Mesothelial cell of epicardium (in vitro differentiated cells): Measurements from ENCODE around the gene PSENEN. TPM values are rescaled to one million over a fixed set of nuclear protein-coding genes. Genes with fewer than 3 reads are reported as not detected.

Source experiments
- DNase-seq, 2 experiments: peaks; one replicate each; pipeline ENCODE4 v3.0.0; 2021; ENCODE audit warnings: low spot score in 2 of 2; ENCODE audit not compliant: unreplicated experiment in 2 of 2
- H3K27ac Mint-ChIP-seq: 2 replicates; pipeline ENCODE4 v1.8.0; 2021; ENCODE audit warnings: mixed read lengths
- H3K27me3 Mint-ChIP-seq: 2 replicates; pipeline ENCODE4 v1.8.0; 2021; ENCODE audit warnings: low read depth, mixed read lengths
- H3K36me3 Mint-ChIP-seq: 2 replicates; pipeline ENCODE4 v1.8.0; 2021; ENCODE audit warnings: mixed read lengths
- H3K4me1 Mint-ChIP-seq: 2 replicates; pipeline ENCODE4 v1.8.0; 2021; ENCODE audit warnings: mixed read lengths
- H3K4me3 Mint-ChIP-seq: 2 replicates; pipeline ENCODE4 v1.8.0; 2021; ENCODE audit warnings: mild to moderate bottlenecking, moderate library complexity, mixed read lengths
- H3K9me3 Mint-ChIP-seq: 2 replicates; pipeline ENCODE4 v1.8.0; 2021; ENCODE audit warnings: mixed read lengths
- CTCF ChIP-seq: fragments of 200-600 bp; sonication (generic); IDR thresholded peaks from one replicate; pipeline ENCODE4 v1.5.0; 2021; ENCODE audit warnings: antibody characterized with exemption; ENCODE audit not compliant: unreplicated experiment
- total RNA-seq: library from RNA; stranded (reverse); gene quantifications from 3 replicates; pipeline ENCODE4 v1.2.1, GENCODE V29; 2021

The PSENEN gene
- total RNA-seq, 1 donor from 2014 or later: 45.2 TPM

GRCh38 chr19:35725216-35725861 lies 20.1 kb upstream of the PSENEN start:
- H3K27ac Mint-ChIP-seq: no peak overlapping the region
- H3K9me3 Mint-ChIP-seq: no peaks in the 10 kb centered on the region
- H3K4me1 Mint-ChIP-seq: no peaks in the 10 kb centered on the region
- no peak for TF ChIP-seq CTCF
- DNase-seq: no peak
- H3K27me3 Mint-ChIP-seq: no peaks in the 10 kb centered on the region
- peaks cover 41% of the 10 kb centered on the region for H3K36me3 Mint-ChIP-seq
- no peak overlapping the region for H3K4me3 Mint-ChIP-seq

- no peaks in the 10 kb centered on the region for H3K27me3 Mint-ChIP-seq
- no peak overlapping the region for H3K27ac Mint-ChIP-seq
- H3K4me3 Mint-ChIP-seq: no peak overlapping the region
- H3K36me3 Mint-ChIP-seq: peaks cover 51% of the 10 kb centered on the region
- TF ChIP-seq CTCF: no peak
- H3K4me1 Mint-ChIP-seq: no peaks in the 10 kb centered on the region
- no peak for DNase-seq
- no peaks in the 10 kb centered on the region for H3K9me3 Mint-ChIP-seq
Observed at GRCh38 chr19:35727053-35727955, 18.1 kb upstream of the PSENEN start.

- DNase-seq: no peak
- Mint-ChIP-seq H3K27me3 (no peaks in the 10 kb centered on the region), H3K4me1 (no peaks in the 10 kb centered on the region), H3K9me3 (no peaks in the 10 kb centered on the region), H3K36me3 (peaks cover 47% of the 10 kb centered on the region), H3K27ac (no peak overlapping the region), H3K4me3 (no peak overlapping the region)
- TF ChIP-seq CTCF: no peak
Observed at GRCh38 chr19:35727956-35728706, 17.3 kb upstream of the PSENEN start.

- Mint-ChIP-seq H3K27ac (no peak overlapping the region), H3K9me3 (no peaks in the 10 kb centered on the region), H3K27me3 (no peaks in the 10 kb centered on the region), H3K36me3 (peaks cover 50% of the 10 kb centered on the region), H3K4me3 (no peak overlapping the region), H3K4me1 (no peaks in the 10 kb centered on the region)
- no peak for TF ChIP-seq CTCF
- no peak for DNase-seq
Observed at GRCh38 chr19:35729021-35729420, 16.4 kb upstream of the PSENEN start.

- Mint-ChIP-seq H3K27me3 (no peaks in the 10 kb centered on the region), H3K9me3 (no peaks in the 10 kb centered on the region), H3K4me1 (no peaks in the 10 kb centered on the region), H3K4me3 (no peak overlapping the region), H3K36me3 (peaks cover 55% of the 10 kb centered on the region), H3K27ac (no peak overlapping the region)
- no peak for DNase-seq
- TF ChIP-seq CTCF: no peak
Observed at GRCh38 chr19:35729763-35730162, 15.7 kb upstream of the PSENEN start.
